IMR-90 (cell line): Measurements from ENCODE around the gene TLR9. TPM values are rescaled to one million over a fixed set of nuclear protein-coding genes. Genes with fewer than 3 reads are reported as not detected.

Experiments
- ATAC-seq: fragments of 200-7000 bp; cut with Tn5 transposase; 2 replicates; pipeline ENCODE4 v1.9.1; 2020; ENCODE audit warnings: low read depth, mild to moderate bottlenecking, moderate library complexity
- Bru-seq: library from RNA; stranded (reverse); fragments of 400-500 nt; gene quantifications from one replicate; lab custom pipeline; 2021; lab: Mats Ljungman, UMichigan
- BruChase-seq, 2 experiments: library from RNA; stranded (reverse); fragments of 400-500 nt; gene quantifications; one replicate each; lab custom pipeline; 2021; lab: Mats Ljungman, UMichigan
- BruUV-seq: library from RNA; stranded (reverse); fragments of 400-500 nt; replicated peaks from 2 replicates; lab custom pipeline; 2021; lab: Mats Ljungman, UMichigan
- CTCF ChIA-PET: fragments of 300-600 bp; formaldehyde crosslinking; extraction: SDS; loops from one replicate; lab custom pipeline; 2021; ENCODE audit warnings: antibody characterized with exemption; lab: Yijun Ruan, JAX
- POLR2A ChIA-PET: fragments of 300-600 bp; sonication (Branson Sonifier 250); formaldehyde crosslinking; loops from one replicate; lab custom pipeline; 2022; ENCODE audit warnings: antibody characterized with exemption; ENCODE audit not compliant: unreplicated experiment; lab: Charles Lee
- DNase-seq: peaks from one replicate; pipeline ENCODE4 v3.0.0; 2013
- H2AFZ ChIP-seq: replicated peaks from 2 replicates; pipeline ENCODE3; 2013; ENCODE audit warnings: low read length, mild to moderate bottlenecking; ENCODE audit not compliant: poor library complexity
- H2AK5ac ChIP-seq: 2 replicates; pipeline ENCODE4 v1.6.1; 2013; ENCODE audit warnings: low read depth, low read length, inconsistent platforms
- H2AK9ac ChIP-seq: replicated peaks from 2 replicates; pipeline ENCODE3; 2013; ENCODE audit warnings: mild to moderate bottlenecking, low read depth, low read length, moderate library complexity; ENCODE audit not compliant: poor library complexity
- H2BK120ac ChIP-seq: 2 replicates; pipeline ENCODE4 v1.6.1; 2013; ENCODE audit warnings: low read depth, low read length, inconsistent platforms
- H2BK15ac ChIP-seq: 3 replicates; pipeline ENCODE4 v1.6.1; 2013; ENCODE audit warnings: low read depth, low read length, inconsistent platforms
- H2BK20ac ChIP-seq: 2 replicates; pipeline ENCODE4 v1.6.1; 2013; ENCODE audit warnings: low read depth, mild to moderate bottlenecking, inconsistent platforms, low read length, moderate library complexity
- H2BK5ac ChIP-seq: 2 replicates; pipeline ENCODE4 v1.6.1; 2013; ENCODE audit warnings: mild to moderate bottlenecking, low read depth, low read length, inconsistent platforms; ENCODE audit not compliant: poor library complexity, severe bottlenecking
- H3K14ac ChIP-seq: replicated peaks from 2 replicates; pipeline ENCODE4 v1.6.1; 2013; ENCODE audit warnings: low read depth, low read length, inconsistent platforms
- H3K18ac ChIP-seq: 2 replicates; pipeline ENCODE4 v1.6.1; 2013; ENCODE audit warnings: low read depth, low read length, control low read depth
- H3K23ac ChIP-seq: 2 replicates; pipeline ENCODE4 v1.6.1; 2013; ENCODE audit warnings: low read depth, low read length, inconsistent platforms
- H3K27ac ChIP-seq: 2 replicates; pipeline ENCODE4 v1.5.1; 2013; ENCODE audit warnings: mild to moderate bottlenecking, control low read depth, low read length; ENCODE audit not compliant: insufficient read depth
- H3K27me3 ChIP-seq: 2 replicates; pipeline ENCODE4 v1.6.1; 2013; ENCODE audit warnings: low read length; ENCODE audit not compliant: control insufficient read depth, insufficient read depth
- H3K36me3 ChIP-seq: 2 replicates; pipeline ENCODE4 v1.6.1; 2013; ENCODE audit warnings: low read length, mixed read lengths; ENCODE audit not compliant: control insufficient read depth, insufficient read depth
- H3K4ac ChIP-seq: 2 replicates; pipeline ENCODE4 v1.6.1; 2013; ENCODE audit warnings: low read depth, low read length, inconsistent platforms
- H3K4me1 ChIP-seq: 2 replicates; pipeline ENCODE4 v1.6.1; 2013; ENCODE audit warnings: low read length, mixed read lengths; ENCODE audit not compliant: control insufficient read depth, insufficient read depth
- H3K4me2 ChIP-seq: 2 replicates; pipeline ENCODE4 v1.6.1; 2013; ENCODE audit warnings: low read depth, mild to moderate bottlenecking, control low read depth, low read length, moderate library complexity
- H3K4me3 ChIP-seq: 2 replicates; pipeline ENCODE4 v1.5.1; 2013; ENCODE audit warnings: low read depth, mild to moderate bottlenecking, control low read depth, low read length, moderate library complexity; ENCODE audit not compliant: insufficient read depth
- H3K56ac ChIP-seq: 2 replicates; pipeline ENCODE4 v1.6.1; 2013; ENCODE audit warnings: low read length, inconsistent platforms; ENCODE audit not compliant: insufficient read depth; ENCODE audit errors: extremely low read depth
- H3K79me1 ChIP-seq, 2 experiments: 2 replicates each; pipeline ENCODE4 v1.6.1; 2013; ENCODE audit warnings: low read length in 2 of 2, inconsistent platforms in 1 of 2, low read depth in 1 of 2
- H3K9ac ChIP-seq: 2 replicates; pipeline ENCODE4 v1.6.1; 2013; ENCODE audit warnings: low read depth, low read length, control low read depth
- H3K9me1 ChIP-seq: 2 replicates; pipeline ENCODE4 v1.6.1; 2013; ENCODE audit warnings: low read length, inconsistent platforms; ENCODE audit not compliant: insufficient read depth
- H3K9me3 ChIP-seq: 2 replicates; pipeline ENCODE4 v1.6.1; 2013; ENCODE audit warnings: low read length; ENCODE audit not compliant: control insufficient read depth, insufficient read depth
- H4K20me1 ChIP-seq: 2 replicates; pipeline ENCODE4 v1.6.1; 2013; ENCODE audit warnings: low read length, inconsistent platforms; ENCODE audit not compliant: insufficient read depth
- H4K5ac ChIP-seq: 2 replicates; pipeline ENCODE4 v1.6.1; 2013; ENCODE audit warnings: mild to moderate bottlenecking, low read depth, low read length, control low read depth
- H4K8ac ChIP-seq, 2 experiments: 2 replicates each; pipeline ENCODE4 v1.6.1; 2013; ENCODE audit warnings: low read depth in 2 of 2, low read length in 2 of 2, control low read depth in 1 of 2, inconsistent platforms in 1 of 2
- H4K91ac ChIP-seq: 2 replicates; pipeline ENCODE4 v1.6.1; 2013; ENCODE audit warnings: low read depth, low read length, inconsistent platforms; ENCODE audit not compliant: insufficient read depth
- BHLHE40 ChIP-seq: fragments of 150-350 bp; IDR thresholded peaks from 2 replicates; pipeline ENCODE4 v1.6.1; 2016; ENCODE audit warnings: mild to moderate bottlenecking, low read depth, low read length
- CEBPB ChIP-seq: IDR thresholded peaks from 2 replicates; pipeline ENCODE4 v1.6.1; 2012; ENCODE audit warnings: low read depth, low read length, improper control_type of control experiment
- ELK1 ChIP-seq: fragments of 150-350 bp; IDR thresholded peaks from 2 replicates; pipeline ENCODE4 v1.6.1; 2016; ENCODE audit warnings: low read depth, mild to moderate bottlenecking, low read length, moderate library complexity, borderline replicate concordance
- MAFK ChIP-seq: IDR thresholded peaks from 2 replicates; pipeline ENCODE4 v1.6.1; 2012; ENCODE audit warnings: low read depth, low read length, improper control_type of control experiment
- MAZ ChIP-seq: IDR thresholded peaks from 2 replicates; pipeline ENCODE4 v1.6.1; 2012; ENCODE audit warnings: low read depth, mild to moderate bottlenecking, low read length, improper control_type of control experiment, moderate library complexity, borderline replicate concordance
- NFE2L2 ChIP-seq: fragments of 150-350 bp; IDR thresholded peaks from 2 replicates; pipeline ENCODE4 v1.6.1; 2016; ENCODE audit warnings: low read depth, mild to moderate bottlenecking, low read length
- POLR2A ChIP-seq: IDR thresholded peaks from 2 replicates; pipeline ENCODE4 v1.6.1; 2012; ENCODE audit warnings: mild to moderate bottlenecking, low read depth, low read length
- RAD21 ChIP-seq: IDR thresholded peaks from 2 replicates; pipeline ENCODE4 v1.6.1; 2012; ENCODE audit warnings: low read length, improper control_type of control experiment
- RFX5 ChIP-seq: IDR thresholded peaks from 2 replicates; pipeline ENCODE4 v1.8.0; 2012; ENCODE audit warnings: low read depth, mild to moderate bottlenecking, low read length, moderate library complexity
- SMC3 ChIP-seq: fragments of 150-350 bp; IDR thresholded peaks from 2 replicates; pipeline ENCODE4 v1.6.1; 2016; ENCODE audit warnings: low read depth, mild to moderate bottlenecking, antibody characterized with exemption, low read length, moderate library complexity
- USF2 ChIP-seq: fragments of 150-350 bp; IDR thresholded peaks from 2 replicates; pipeline ENCODE4 v1.6.1; 2017; ENCODE audit warnings: mild to moderate bottlenecking, antibody characterized with exemption, low read length, low read depth
- WGBS, 2 experiments: methylation state at CpG; one replicate each; pipeline versions ENCODE4 v1.1.5 to v1.1.7; 2013; ENCODE audit warnings: missing lambda C conversion rate in 2 of 2; ENCODE audit not compliant: insufficient read length in 1 of 2; ENCODE audit errors: extremely low coverage in 2 of 2; 5-methylcytosine and 5-hydroxymethylcytosine counted together
- dilution Hi-C: fragments of 300-500 bp; cut with HindIII; formaldehyde crosslinking; loops from one replicate; pipeline ENCODE4 v1.14.3; 2018; ENCODE audit warnings: low sequenced_read_pairs; ENCODE audit not compliant: unreplicated experiment
- in situ Hi-C: fragments of 300-500 bp; cut with MboI; formaldehyde crosslinking; loops from 3 replicates; pipeline ENCODE4 v1.14.3; 2019; ENCODE audit warnings: low sequenced_read_pairs, inconsistent platforms, mixed read lengths
- intact Hi-C: fragments of 100-400 bp; cut with micrococcal nuclease; formaldehyde crosslinking; loops from 2 replicates; pipeline ENCODE4 v1.10.0; 2022
- long read RNA-seq: library from polyadenylated mRNA; unstranded; transcript quantifications from one replicate; pipeline ENCODE4 v2.0.0, GENCODE V29; 2021; ENCODE audit not compliant: unreplicated experiment
- polyA plus RNA-seq, 3 experiments: library from polyadenylated mRNA; depleted of rRNA; stranded (reverse); fragments of >200 nt; gene quantifications; 2 replicates each; pipeline ENCODE4 v1.2.3, GENCODE V29; 2012; ENCODE audit warnings: low replicate concordance in 1 of 3
- total RNA-seq: library from RNA; depleted of rRNA; stranded (reverse); fragments of >200 nt; gene quantifications from 2 replicates; pipeline ENCODE4 v1.2.3, GENCODE V29; 2012; rRNA removed

TLR9 gene, protein sequence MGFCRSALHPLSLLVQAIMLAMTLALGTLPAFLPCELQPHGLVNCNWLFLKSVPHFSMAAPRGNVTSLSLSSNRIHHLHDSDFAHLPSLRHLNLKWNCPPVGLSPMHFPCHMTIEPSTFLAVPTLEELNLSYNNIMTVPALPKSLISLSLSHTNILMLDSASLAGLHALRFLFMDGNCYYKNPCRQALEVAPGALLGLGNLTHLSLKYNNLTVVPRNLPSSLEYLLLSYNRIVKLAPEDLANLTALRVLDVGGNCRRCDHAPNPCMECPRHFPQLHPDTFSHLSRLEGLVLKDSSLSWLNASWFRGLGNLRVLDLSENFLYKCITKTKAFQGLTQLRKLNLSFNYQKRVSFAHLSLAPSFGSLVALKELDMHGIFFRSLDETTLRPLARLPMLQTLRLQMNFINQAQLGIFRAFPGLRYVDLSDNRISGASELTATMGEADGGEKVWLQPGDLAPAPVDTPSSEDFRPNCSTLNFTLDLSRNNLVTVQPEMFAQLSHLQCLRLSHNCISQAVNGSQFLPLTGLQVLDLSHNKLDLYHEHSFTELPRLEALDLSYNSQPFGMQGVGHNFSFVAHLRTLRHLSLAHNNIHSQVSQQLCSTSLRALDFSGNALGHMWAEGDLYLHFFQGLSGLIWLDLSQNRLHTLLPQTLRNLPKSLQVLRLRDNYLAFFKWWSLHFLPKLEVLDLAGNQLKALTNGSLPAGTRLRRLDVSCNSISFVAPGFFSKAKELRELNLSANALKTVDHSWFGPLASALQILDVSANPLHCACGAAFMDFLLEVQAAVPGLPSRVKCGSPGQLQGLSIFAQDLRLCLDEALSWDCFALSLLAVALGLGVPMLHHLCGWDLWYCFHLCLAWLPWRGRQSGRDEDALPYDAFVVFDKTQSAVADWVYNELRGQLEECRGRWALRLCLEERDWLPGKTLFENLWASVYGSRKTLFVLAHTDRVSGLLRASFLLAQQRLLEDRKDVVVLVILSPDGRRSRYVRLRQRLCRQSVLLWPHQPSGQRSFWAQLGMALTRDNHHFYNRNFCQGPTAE
- total RNA-seq: not detected in 2 replicates
- polyA plus RNA-seq (2012; rRNA removed): 0.03 TPM in 1 of 2 replicates, not detected in the other
- 0.01 TPM in 1 of 2 replicates, not detected in the other for polyA plus RNA-seq (2012; cell fraction: cytosol; rRNA removed)
- polyA plus RNA-seq (2012; cell fraction: nucleus; rRNA removed; ENCODE audit: low replicate concordance): 0.15 TPM in 2 replicates
- not detected for Bru-seq, nascent RNA
- not detected for BruChase-seq, experiment 1, labeled RNA remaining after a 6-hour chase
- percentile 21 among the genes with signal in this experiment for BruChase-seq, experiment 2, labeled RNA remaining after a 2-hour chase
- long read RNA-seq: 0 reads

DNA sequence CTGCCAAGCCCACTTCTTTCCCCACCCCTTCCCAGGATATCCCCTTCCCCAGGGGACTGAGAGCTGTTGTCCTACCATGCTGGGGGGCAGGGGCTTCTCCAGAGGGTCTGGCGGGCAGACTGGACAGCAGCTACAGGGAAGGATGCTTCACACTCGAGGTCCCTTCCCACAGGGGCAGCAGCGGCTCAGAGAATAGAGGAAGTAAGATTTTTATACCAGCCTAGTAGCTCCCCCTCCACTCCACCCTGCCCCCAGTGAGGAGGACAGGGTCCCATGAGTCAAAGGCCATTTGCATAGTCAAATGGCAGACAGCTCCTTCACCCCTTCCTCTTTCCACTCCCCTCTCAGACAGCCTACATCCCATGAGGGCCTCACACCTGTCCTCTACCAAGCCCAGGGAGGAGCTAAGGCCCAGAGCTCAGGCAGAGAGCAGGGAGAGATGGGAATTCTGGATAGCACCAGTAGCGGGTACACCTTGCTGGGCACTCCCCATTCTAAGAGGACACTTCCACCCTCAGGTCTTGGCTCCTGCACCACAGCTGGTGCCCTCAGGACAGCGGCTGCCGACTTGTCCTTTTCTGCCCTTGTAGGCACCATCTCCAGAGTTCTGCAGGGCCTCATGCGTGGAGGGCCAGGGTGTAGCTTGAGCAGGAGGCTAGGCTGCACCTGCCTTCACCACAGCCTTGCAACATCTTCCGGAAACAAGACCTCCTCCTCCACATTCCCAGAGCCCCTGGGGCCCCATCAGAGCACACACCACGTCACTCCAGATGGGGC, at the start of gene TLR9:
TLR9 (minus strand) TSS at position 194 of the 777 bp plus-strand sequence; CDS start at position 78, 116 bp downstream.
- Histone ChIP-seq H3K4me1 (no peaks in the 10 kb centered on the region), H3K27me3 (no peaks in the 10 kb centered on the region), H3K23ac (no peak within 1 kb of the TSS), H2AK9ac (no peak within 1 kb of the TSS), H2AFZ (no peak within 1 kb of the TSS), H4K20me1 (peaks cover 4% of the 10 kb centered on the region; the same call in 1 of the 2 replicates), H3K9ac (no peak within 1 kb of the TSS), H2BK120ac (no peak within 1 kb of the TSS), H2BK15ac (no peak within 1 kb of the TSS), H3K9me3 (no peaks in the 10 kb centered on the region), H3K18ac (no peak within 1 kb of the TSS), H3K27ac (no peak within 1 kb of the TSS), H2BK20ac (no peak within 1 kb of the TSS), H3K9me1 (no peaks in the 10 kb centered on the region), H3K4me3 (no peak within 1 kb of the TSS), H3K14ac (no peak within 1 kb of the TSS), H3K36me3 (peaks cover 26% of the 10 kb centered on the region), H3K4me2 (no peak within 1 kb of the TSS), H4K8ac (no peak within 1 kb of the TSS), H4K91ac (no peak within 1 kb of the TSS), H4K5ac (no peak within 1 kb of the TSS), H3K56ac (no peak within 1 kb of the TSS), H3K79me1 (peaks cover 1 to 5% of the 10 kb centered on the region in 2 experiments; a peak in 3 of 4 replicates), H2AK5ac (no peak within 1 kb of the TSS), H2BK5ac (no peak within 1 kb of the TSS), H3K4ac (no peak within 1 kb of the TSS)
- ATAC-seq: no peak
- ChIA-PET POLR2A (no interaction called here), CTCF (interaction anchor here (0.9 to 1.3 kb wide), 2 partner anchors 11 to 114 kb away, joined by 4 read pairs; no protein-coding TSS in a partner anchor)
- no TSS peak for BruUV-seq
- TF ChIP-seq SMC3 (no peak), RFX5 (no peak), RAD21 (no peak), POLR2A (no peak), MAFK (no peak), BHLHE40 (no peak), ELK1 (no peak), USF2 (no peak), NFE2L2 (no peak), MAZ (no peak), CEBPB (no peak)
- intact Hi-C loops: no loop called here
- WGBS, 2 experiments: 85% methylated on average over 4 of the region's 9 CpGs; no CpG with 5 or more reads in 1 of the 2 experiments
- dilution Hi-C loops: no loop called here
- in situ Hi-C loops: no loop called here
- no peak for DNase-seq
